A673 (cell line): ENCODE results near the gene TBX5. TPM values are rescaled to one million over a fixed set of nuclear protein-coding genes. Genes with fewer than 3 reads are reported as not detected.

ENCODE experiments used
- BruUV-seq: library from RNA; stranded (reverse); fragments of 400-500 nt; replicated peaks from 2 replicates; lab custom pipeline; 2021; lab: Mats Ljungman, UMichigan
- CTCF ChIA-PET: fragments of 300-600 bp; sonication (Branson Sonifier 250); formaldehyde crosslinking; loops from one replicate; lab custom pipeline; 2022; ENCODE audit warnings: antibody characterized with exemption; lab: Charles Lee
- POLR2A ChIA-PET: fragments of 300-600 bp; sonication (Branson Sonifier 250); formaldehyde crosslinking; loops from one replicate; lab custom pipeline; 2022; ENCODE audit warnings: antibody characterized with exemption; ENCODE audit not compliant: low non-redundant PET; lab: Charles Lee
- DNase-seq: peaks from one replicate; pipeline ENCODE4 v3.0.0-alpha.2; 2015; ENCODE audit warnings: low spot score
- H3K27ac ChIP-seq: fragments of 200-600 bp; sonication (generic); 2 replicates; pipeline ENCODE4 v1.5.1; 2016; ENCODE audit warnings: mixed run types, low read depth, mild to moderate bottlenecking, mixed read lengths, antibody characterized with exemption, low read length; ENCODE audit not compliant: poor library complexity, severe bottlenecking
- H3K27me3 ChIP-seq: fragments of 200-600 bp; sonication (generic); replicated peaks from 2 replicates; pipeline ENCODE4 v1.6.1; 2017; ENCODE audit warnings: mixed run types, low read depth, mild to moderate bottlenecking, mixed read lengths, antibody characterized with exemption, low read length; ENCODE audit not compliant: insufficient read depth, poor library complexity
- H3K36me3 ChIP-seq: fragments of 200-600 bp; sonication (generic); 2 replicates; pipeline ENCODE4 v1.6.1; 2016; ENCODE audit warnings: mixed run types, mild to moderate bottlenecking, mixed read lengths, antibody characterized with exemption, low read length; ENCODE audit not compliant: insufficient read depth, poor library complexity, severe bottlenecking
- H3K4me1 ChIP-seq: fragments of 200-600 bp; sonication (generic); 2 replicates; pipeline ENCODE4 v1.6.1; 2017; ENCODE audit warnings: mixed run types, mild to moderate bottlenecking, mixed read lengths, antibody characterized with exemption, low read length; ENCODE audit not compliant: insufficient read depth, poor library complexity, severe bottlenecking
- H3K4me3 ChIP-seq: fragments of 200-600 bp; sonication (generic); 2 replicates; pipeline ENCODE4 v1.5.1; 2016; ENCODE audit warnings: low read depth, mixed run types, mild to moderate bottlenecking, mixed read lengths, low read length; ENCODE audit not compliant: poor library complexity, severe bottlenecking
- H3K9me3 ChIP-seq: fragments of 200-600 bp; sonication (generic); 2 replicates; pipeline ENCODE4 v1.6.1; 2016; ENCODE audit warnings: mixed run types, low read depth, mild to moderate bottlenecking, mixed read lengths, antibody characterized with exemption, low read length; ENCODE audit not compliant: poor library complexity, severe bottlenecking
- CTCF ChIP-seq: fragments of 300-800, 200-600 bp; sonication (generic); conservative IDR thresholded peaks from 2 replicates; pipeline ENCODE4 v1.5.1; 2017; ENCODE audit warnings: low read depth, mild to moderate bottlenecking, antibody characterized with exemption, low read length, moderate library complexity, mixed read lengths
- EZH2 ChIP-seq: fragments of 200-600 bp; sonication (generic); IDR thresholded peaks from 2 replicates; pipeline ENCODE4 v1.6.1; 2017; ENCODE audit warnings: borderline replicate concordance, low read depth, mild to moderate bottlenecking, mixed read lengths, antibody characterized with exemption, low read length; ENCODE audit not compliant: poor library complexity, severe bottlenecking
- intact Hi-C: fragments of 100-400 bp; cut with micrococcal nuclease; formaldehyde crosslinking; loops from one replicate; pipeline ENCODE4 v1.10.0; 2022; ENCODE audit not compliant: unreplicated experiment
- total RNA-seq: library from RNA; stranded (reverse); gene quantifications from 2 replicates; pipeline ENCODE4 v1.2.3, GENCODE V29; 2021

Gene TBX5
- total RNA-seq, 1 experiment from 2014 or later, result 2.1 TPM

- no peak overlapping the region for H3K4me3 ChIP-seq
- no peaks in the 10 kb centered on the region for H3K36me3 ChIP-seq
- DNase-seq, result no peak
- no peaks in the 10 kb centered on the region for H3K4me1 ChIP-seq
- H3K27ac ChIP-seq, result no peak overlapping the region
- H3K27me3 ChIP-seq, result peaks cover 31% of the 10 kb centered on the region
- TF ChIP-seq CTCF (no peak), EZH2 (no peak)
- CTCF ChIA-PET, result no interaction called here
- intact Hi-C loops, result no loop called here
- POLR2A ChIA-PET, result no interaction called here
- BruUV-seq, result no TSS peak
- no peaks in the 10 kb centered on the region for H3K9me3 ChIP-seq
Measured at GRCh38 chr12:114412825-114413749, 7.1 kb upstream of the TBX5 start.

- no peaks in the 10 kb centered on the region for H3K4me1 ChIP-seq
- no peaks in the 10 kb centered on the region for H3K9me3 ChIP-seq
- no peak overlapping the region for H3K4me3 ChIP-seq
- no peak for DNase-seq
- no TSS peak for BruUV-seq
- no peak overlapping the region for H3K27ac ChIP-seq
- ChIA-PET CTCF (no interaction called here), POLR2A (no interaction called here)
- no peak for TF ChIP-seq EZH2
- TF ChIP-seq CTCF, result no peak
- intact Hi-C loops, result no loop called here
- H3K36me3 ChIP-seq, result no peaks in the 10 kb centered on the region
- H3K27me3 ChIP-seq, result peaks cover 39% of the 10 kb centered on the region
Measured at GRCh38 chr12:114412307-114412706, 6.4 kb upstream of the TBX5 start.

GRCh38 chr12:114411071-114411837 is 5.3 kb upstream of the TBX5 start:
- CTCF ChIA-PET, result no interaction called here
- intact Hi-C loops, result no loop called here
- TF ChIP-seq EZH2 (no peak), CTCF (no peak)
- no TSS peak for BruUV-seq
- Histone ChIP-seq H3K36me3 (no peaks in the 10 kb centered on the region), H3K27ac (no peak overlapping the region), H3K4me1 (no peaks in the 10 kb centered on the region), H3K27me3 (peaks cover 50% of the 10 kb centered on the region), H3K4me3 (no peak overlapping the region), H3K9me3 (no peaks in the 10 kb centered on the region)
- POLR2A ChIA-PET, result no interaction called here
- DNase-seq, result no peak
